GM13976 (cell line): ENCODE data around the gene ACACB.

Source experiments
- DNase-seq: peaks from one replicate; pipeline ENCODE4 v3.0.0; 2012; ENCODE audit warnings: low spot score
- CTCF ChIP-seq: IDR thresholded peaks from 2 replicates; pipeline ENCODE4 v1.5.1; 2012; ENCODE audit warnings: borderline replicate concordance, mild to moderate bottlenecking; ENCODE audit not compliant: insufficient read depth; ENCODE audit errors: extremely low read depth, missing control alignments, control extremely low read depth
- in situ Hi-C: fragments of 300-500 bp; cut with MboI; formaldehyde crosslinking; loops from one replicate; pipeline ENCODE4 v1.12.0; 2022; ENCODE audit warnings: low sequenced_read_pairs, mixed read lengths, inconsistent platforms; ENCODE audit not compliant: unreplicated experiment

The ACACB gene

GRCh38 chr12:109258201-109258600, 141.8 kb downstream of the ACACB start:
- TF ChIP-seq CTCF: no peak
- in situ Hi-C loops: no loop called here
- DNase-seq: no peak

- TF ChIP-seq CTCF: no peak
- in situ Hi-C loops: no loop called here
Observed at GRCh38 chr12:109258607-109259544, 142.5 kb downstream of the ACACB start.

GRCh38 chr12:109259545-109259895, 143.1 kb downstream of the ACACB start:
- no peak for DNase-seq
- in situ Hi-C loops: no loop called here
- no peak for TF ChIP-seq CTCF

More at GRCh38 chr12:109258607-109259544, 142.5 kb downstream of the ACACB start:
- no peak for DNase-seq

GRCh38 chr12:109261087-109261486, 144.7 kb downstream of the ACACB start:
- in situ Hi-C loops: loop anchor here (10.0 kb wide), 1 partner anchor 134 kb away; no protein-coding TSS in a partner anchor
- TF ChIP-seq CTCF: no peak
- no peak for DNase-seq

- in situ Hi-C loops: loop anchor here (10.0 kb wide), 1 partner anchor 133 kb away; no protein-coding TSS in a partner anchor
- no peak for DNase-seq
- TF ChIP-seq CTCF: no peak
Observed at GRCh38 chr12:109261939-109262338, 145.6 kb downstream of the ACACB start.

- DNase-seq: no peak
- TF ChIP-seq CTCF: no peak
- in situ Hi-C loops: loop anchor here (10.0 kb wide), 1 partner anchor 131 kb away; no protein-coding TSS in a partner anchor
Observed at GRCh38 chr12:109263439-109263838, 147.1 kb downstream of the ACACB start.
